ENCODE measurements around the gene KIAA1328. TPM values are rescaled to one million over a fixed set of nuclear protein-coding genes. Genes with fewer than 3 reads are reported as not detected.

KIAA1328 gene
- polyA plus RNA-seq, 1 donor (not counting 4 experiments of a cell fraction or from before 2014, with no cell fraction given): 5.5 TPM

DNA sequence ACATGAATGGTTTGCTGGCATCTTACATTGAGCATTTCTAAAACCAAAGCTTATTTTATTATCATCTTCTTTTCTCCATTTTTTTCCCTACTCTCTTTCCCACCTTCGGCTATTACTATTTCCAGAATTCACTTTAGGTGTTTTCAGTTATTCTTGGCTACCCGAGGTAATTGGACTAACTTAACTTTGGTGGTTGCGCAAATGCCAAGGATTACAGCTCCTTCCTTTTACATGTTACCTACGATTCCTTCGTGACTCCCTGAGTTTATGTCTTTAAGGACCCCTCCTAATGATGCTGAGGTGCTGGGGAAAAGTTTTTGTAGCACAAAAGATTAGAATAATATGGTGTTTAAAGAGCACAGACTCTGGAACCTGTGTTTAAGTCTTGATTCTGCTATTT is 14.3 kb downstream of the KIAA1328 start:
- dilution Hi-C loops (cut with MboI; ENCODE audit: extremely low pct_ligation_motif_present, low sequenced_read_pairs): no loop called here
- Histone ChIP-seq H3K27ac (ENCODE audit: control insufficient read depth, insufficient read depth, low read length) (no peak overlapping the region), H3K4me2 (ENCODE audit: control insufficient read depth, extremely low read depth, insufficient read depth, low read depth, low read length) (no peak overlapping the region), H3K4me1 (ENCODE audit: control insufficient read depth, extremely low read depth, insufficient read depth, low read length) (no peaks in the 10 kb centered on the region), H3K36me3 (ENCODE audit: control insufficient read depth in 2 of 2, extremely low read depth in 1 of 2, insufficient read depth in 2 of 2, low read length in 2 of 2) (peaks cover 0 to 3% of the 10 kb centered on the region in 2 experiments), H3K4me3 (ENCODE audit: control insufficient read depth in 2 of 3, extremely low read depth in 1 of 3, insufficient read depth in 2 of 3, low read depth in 1 of 3, low read length in 3 of 3) (no peak overlapping the region), H4K20me1 (ENCODE audit: control insufficient read depth, extremely low read depth, insufficient read depth, low read length) (no peaks in the 10 kb centered on the region), H3K9ac (ENCODE audit: control insufficient read depth, extremely low read depth, insufficient read depth, low read length) (no peak overlapping the region), H2AFZ (ENCODE audit: control insufficient read depth, low read length) (no peak overlapping the region), H3K79me2 (ENCODE audit: control insufficient read depth, insufficient read depth, low read length) (no peaks in the 10 kb centered on the region), H3K27me3 (ENCODE audit: control insufficient read depth, extremely low read depth, insufficient read depth, low read length) (no peaks in the 10 kb centered on the region), H3K9me3 (ENCODE audit: control insufficient read depth, low read depth, low read length) (no peaks in the 10 kb centered on the region), H3K9me1 (ENCODE audit: control insufficient read depth, extremely low read depth, insufficient read depth, low read length) (no peaks in the 10 kb centered on the region)
- FAIRE-seq (no peak), DNase-seq (ENCODE audit: low read depth, low spot score) (no peak)
- TF ChIP-seq, protein P1, sequence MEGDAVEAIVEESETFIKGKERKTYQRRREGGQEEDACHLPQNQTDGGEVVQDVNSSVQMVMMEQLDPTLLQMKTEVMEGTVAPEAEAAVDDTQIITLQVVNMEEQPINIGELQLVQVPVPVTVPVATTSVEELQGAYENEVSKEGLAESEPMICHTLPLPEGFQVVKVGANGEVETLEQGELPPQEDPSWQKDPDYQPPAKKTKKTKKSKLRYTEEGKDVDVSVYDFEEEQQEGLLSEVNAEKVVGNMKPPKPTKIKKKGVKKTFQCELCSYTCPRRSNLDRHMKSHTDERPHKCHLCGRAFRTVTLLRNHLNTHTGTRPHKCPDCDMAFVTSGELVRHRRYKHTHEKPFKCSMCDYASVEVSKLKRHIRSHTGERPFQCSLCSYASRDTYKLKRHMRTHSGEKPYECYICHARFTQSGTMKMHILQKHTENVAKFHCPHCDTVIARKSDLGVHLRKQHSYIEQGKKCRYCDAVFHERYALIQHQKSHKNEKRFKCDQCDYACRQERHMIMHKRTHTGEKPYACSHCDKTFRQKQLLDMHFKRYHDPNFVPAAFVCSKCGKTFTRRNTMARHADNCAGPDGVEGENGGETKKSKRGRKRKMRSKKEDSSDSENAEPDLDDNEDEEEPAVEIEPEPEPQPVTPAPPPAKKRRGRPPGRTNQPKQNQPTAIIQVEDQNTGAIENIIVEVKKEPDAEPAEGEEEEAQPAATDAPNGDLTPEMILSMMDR (optimal IDR thresholded peaks at IDR 0.05 in 1 of 3, IDR thresholded peaks at IDR 0.05 in 1 of 3, conservative IDR thresholded peaks at IDR 0.05 in 1 of 3; ENCODE audit: extremely low read depth in 1 of 3, insufficient read depth in 2 of 3, low read length in 3 of 3): no peak
- TF ChIP-seq EZH2 (IDR thresholded peaks at IDR 0.05; ENCODE audit: low read length): no peak

DNA sequence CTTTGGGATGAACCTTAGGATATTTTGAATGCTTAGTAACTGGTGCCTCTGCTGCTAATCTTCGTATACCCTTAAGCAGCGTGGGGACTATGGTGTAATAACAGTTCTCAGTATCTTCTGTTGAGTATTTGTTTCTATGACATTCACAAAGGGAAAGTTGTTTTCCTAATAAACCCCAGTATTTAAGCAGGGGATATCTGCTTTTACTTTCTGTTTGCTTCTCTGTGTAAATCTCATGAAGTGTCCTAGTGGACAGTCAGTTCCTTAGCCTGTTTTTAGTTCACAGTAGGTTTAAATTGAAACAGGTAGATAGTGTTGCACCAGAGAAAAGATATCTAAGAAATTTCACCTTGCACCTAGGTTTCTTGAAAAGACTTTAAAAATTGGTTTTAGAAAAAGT is 14.9 kb downstream of the KIAA1328 start:
- no peak for TF ChIP-seq EZH2 (IDR thresholded peaks at IDR 0.05; ENCODE audit: low read length)
- TF ChIP-seq, protein P1 (optimal IDR thresholded peaks at IDR 0.05 in 1 of 3, IDR thresholded peaks at IDR 0.05 in 1 of 3, conservative IDR thresholded peaks at IDR 0.05 in 1 of 3; ENCODE audit: extremely low read depth in 1 of 3, insufficient read depth in 2 of 3, low read length in 3 of 3): no peak
- Histone ChIP-seq H3K27ac (ENCODE audit: control insufficient read depth, insufficient read depth, low read length) (no peak overlapping the region), H2AFZ (ENCODE audit: control insufficient read depth, low read length) (no peak overlapping the region), H3K9me1 (ENCODE audit: control insufficient read depth, extremely low read depth, insufficient read depth, low read length) (no peaks in the 10 kb centered on the region), H3K4me1 (ENCODE audit: control insufficient read depth, extremely low read depth, insufficient read depth, low read length) (no peaks in the 10 kb centered on the region), H3K4me2 (ENCODE audit: control insufficient read depth, extremely low read depth, insufficient read depth, low read depth, low read length) (no peak overlapping the region), H3K9me3 (ENCODE audit: control insufficient read depth, low read depth, low read length) (no peaks in the 10 kb centered on the region), H4K20me1 (ENCODE audit: control insufficient read depth, extremely low read depth, insufficient read depth, low read length) (no peaks in the 10 kb centered on the region), H3K4me3 (ENCODE audit: control insufficient read depth in 2 of 3, extremely low read depth in 1 of 3, insufficient read depth in 2 of 3, low read depth in 1 of 3, low read length in 3 of 3) (no peak overlapping the region), H3K27me3 (ENCODE audit: control insufficient read depth, extremely low read depth, insufficient read depth, low read length) (no peaks in the 10 kb centered on the region), H3K36me3 (ENCODE audit: control insufficient read depth in 2 of 2, extremely low read depth in 1 of 2, insufficient read depth in 2 of 2, low read length in 2 of 2) (peaks cover 0 to 3% of the 10 kb centered on the region in 2 experiments), H3K9ac (ENCODE audit: control insufficient read depth, extremely low read depth, insufficient read depth, low read length) (no peak overlapping the region), H3K79me2 (ENCODE audit: control insufficient read depth, insufficient read depth, low read length) (no peaks in the 10 kb centered on the region)
- DNase-seq (ENCODE audit: low read depth, low spot score) (no peak), FAIRE-seq (no peak)
- dilution Hi-C loops (cut with MboI; ENCODE audit: extremely low pct_ligation_motif_present, low sequenced_read_pairs): no loop called here
